Lower lobe of right lung (tissue), 2 donors: ENCODE results near the gene CSNK1G2. TPM values are rescaled to one million over a fixed set of nuclear protein-coding genes. Genes with fewer than 3 reads are reported as not detected.

ENCODE experiments used
- ATAC-seq, 2 donors: fragments of 200-7000 bp; cut with Tn5 transposase; one replicate each; pipeline ENCODE4 v1.9.1; 2020 to 2022; ENCODE audit warnings: mild to moderate bottlenecking in 2 of 2, moderate library complexity in 2 of 2
- DNase-seq: peaks from one replicate; pipeline ENCODE4 v3.0.0-alpha.2; 2020
- H3K27ac ChIP-seq: fragments of 200-600 bp; one replicate; pipeline ENCODE4 v1.8.0; 2022
- H3K27me3 ChIP-seq: fragments of 200-600 bp; one replicate; pipeline ENCODE4 v1.8.0; 2022; ENCODE audit warnings: low read depth
- H3K36me3 ChIP-seq: fragments of 200-600 bp; one replicate; pipeline ENCODE4 v1.8.0; 2022; ENCODE audit warnings: mild to moderate bottlenecking
- H3K4me1 ChIP-seq: fragments of 200-600 bp; one replicate; pipeline ENCODE4 v1.8.0; 2022
- H3K4me3 ChIP-seq: fragments of 200-600 bp; one replicate; pipeline ENCODE4 v1.8.0; 2022; ENCODE audit warnings: mild to moderate bottlenecking
- H3K9me3 ChIP-seq: fragments of 200-600 bp; one replicate; pipeline ENCODE4 v1.8.0; 2022
- intact Hi-C: fragments of 100-400 bp; cut with DNase I; formaldehyde crosslinking; loops from one replicate; pipeline ENCODE4 v1.11.0; 2022
- total RNA-seq: library from RNA; stranded (reverse); fragmentation: NEBNext Ultra II Directional; extraction: Animal tissue kit (Norgen Biotek cat#: 25700); gene quantifications from one replicate; pipeline ENCODE4 v1.2.1, GENCODE V29; 2021
- TF ChIP-seq, protein P1 (sequence below): fragments of 200-600 bp; IDR thresholded peaks from one replicate; pipeline ENCODE4 v1.8.0; 2022; ENCODE audit warnings: antibody characterized with exemption, mild to moderate bottlenecking
- donor health status: DM: no; HTN: yes; CAD: no; lungs with severe emphysema.

The CSNK1G2 gene
- total RNA-seq, 1 donor from 2014 or later, result 55.4 TPM

GRCh38 chr19:1908364-1908678 lies 32.7 kb upstream of the CSNK1G2 start:
- intact Hi-C loops, result no loop called here
- Histone ChIP-seq H3K4me1 (peaks cover 63% of the 10 kb centered on the region), H3K36me3 (peaks cover 13% of the 10 kb centered on the region), H3K27ac (peak overlapping the region; percentile 53), H3K27me3 (no peaks in the 10 kb centered on the region), H3K4me3 (peak overlapping the region; percentile 21), H3K9me3 (no peaks in the 10 kb centered on the region)
- DNase-seq, result peak; percentile 57
- no peak for ATAC-seq
- TF ChIP-seq, protein P1, sequence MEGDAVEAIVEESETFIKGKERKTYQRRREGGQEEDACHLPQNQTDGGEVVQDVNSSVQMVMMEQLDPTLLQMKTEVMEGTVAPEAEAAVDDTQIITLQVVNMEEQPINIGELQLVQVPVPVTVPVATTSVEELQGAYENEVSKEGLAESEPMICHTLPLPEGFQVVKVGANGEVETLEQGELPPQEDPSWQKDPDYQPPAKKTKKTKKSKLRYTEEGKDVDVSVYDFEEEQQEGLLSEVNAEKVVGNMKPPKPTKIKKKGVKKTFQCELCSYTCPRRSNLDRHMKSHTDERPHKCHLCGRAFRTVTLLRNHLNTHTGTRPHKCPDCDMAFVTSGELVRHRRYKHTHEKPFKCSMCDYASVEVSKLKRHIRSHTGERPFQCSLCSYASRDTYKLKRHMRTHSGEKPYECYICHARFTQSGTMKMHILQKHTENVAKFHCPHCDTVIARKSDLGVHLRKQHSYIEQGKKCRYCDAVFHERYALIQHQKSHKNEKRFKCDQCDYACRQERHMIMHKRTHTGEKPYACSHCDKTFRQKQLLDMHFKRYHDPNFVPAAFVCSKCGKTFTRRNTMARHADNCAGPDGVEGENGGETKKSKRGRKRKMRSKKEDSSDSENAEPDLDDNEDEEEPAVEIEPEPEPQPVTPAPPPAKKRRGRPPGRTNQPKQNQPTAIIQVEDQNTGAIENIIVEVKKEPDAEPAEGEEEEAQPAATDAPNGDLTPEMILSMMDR, result no peak

DNA sequence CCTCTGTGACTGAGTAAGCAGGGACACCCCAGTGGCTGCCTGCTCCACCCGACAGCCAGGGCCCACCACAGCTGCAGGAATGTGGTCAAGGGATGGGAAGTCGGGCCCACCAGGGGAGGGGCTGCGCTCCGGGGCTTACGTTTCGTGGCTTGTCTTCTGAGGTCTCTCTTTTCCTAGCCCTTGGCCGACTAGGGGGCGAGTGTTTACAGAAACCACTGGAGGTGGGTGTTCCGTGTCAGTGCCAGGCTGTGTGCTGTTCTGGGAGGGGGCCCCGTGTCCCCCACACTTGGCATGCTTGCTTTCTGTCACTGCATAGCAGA lies 31.3 kb upstream of the CSNK1G2 start:
- peaks cover 51% of the 10 kb centered on the region for H3K4me1 ChIP-seq
- TF ChIP-seq, protein P1, result no peak

GRCh38 chr19:1910177-1910576 lies 30.8 kb upstream of the CSNK1G2 start:
- TF ChIP-seq, protein P1, result no peak
- no peak overlapping the region for H3K27ac ChIP-seq
- H3K4me1 ChIP-seq, result peaks cover 48% of the 10 kb centered on the region
- peak; percentile 48 for DNase-seq
- peaks cover 27% of the 10 kb centered on the region for H3K36me3 ChIP-seq
- H3K9me3 ChIP-seq, result no peaks in the 10 kb centered on the region
- H3K27me3 ChIP-seq, result no peaks in the 10 kb centered on the region
- no peak overlapping the region for H3K4me3 ChIP-seq
- intact Hi-C loops, result no loop called here
- ATAC-seq, result peak in 1 of 2 donors; percentile 17

More for the DNA sequence above, 31.3 kb upstream of the CSNK1G2 start:
- Histone ChIP-seq H3K36me3 (peaks cover 22% of the 10 kb centered on the region), H3K4me3 (no peak overlapping the region), H3K9me3 (no peaks in the 10 kb centered on the region), H3K27me3 (no peaks in the 10 kb centered on the region), H3K27ac (no peak overlapping the region)
- no peak for DNase-seq
- ATAC-seq, result no peak
- intact Hi-C loops, result no loop called here

GRCh38 chr19:1911098-1911497 lies 29.9 kb upstream of the CSNK1G2 start:
- ATAC-seq (no peak), DNase-seq (no peak)
- Histone ChIP-seq H3K4me1 (peaks cover 43% of the 10 kb centered on the region), H3K36me3 (peaks cover 28% of the 10 kb centered on the region), H3K9me3 (no peaks in the 10 kb centered on the region), H3K27me3 (no peaks in the 10 kb centered on the region), H3K27ac (no peak overlapping the region), H3K4me3 (no peak overlapping the region)
- TF ChIP-seq, protein P1, result no peak
- intact Hi-C loops, result no loop called here

DNA sequence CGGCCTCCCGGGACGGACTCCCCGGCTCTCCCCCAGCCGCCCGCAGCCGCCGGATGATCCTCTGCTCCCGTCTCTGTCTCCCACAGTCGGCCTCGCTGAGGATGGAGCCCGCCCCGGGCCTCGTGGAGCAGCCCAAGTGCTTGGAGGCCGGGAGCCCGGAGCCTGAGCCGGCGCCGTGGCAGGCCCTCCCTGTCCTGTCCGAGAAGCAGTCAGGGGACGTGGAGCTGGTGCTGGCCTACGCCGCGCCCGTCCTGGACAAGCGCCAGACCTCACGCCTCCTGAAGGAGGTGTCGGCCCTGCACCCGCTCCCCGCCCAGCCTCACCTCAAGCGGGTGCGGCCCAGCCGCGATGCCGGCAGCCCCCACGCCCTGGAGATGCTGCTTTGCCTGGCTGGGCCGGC lies 29.0 kb upstream of the CSNK1G2 start:
- DNase-seq, result no peak
- H3K27me3 ChIP-seq, result no peaks in the 10 kb centered on the region
- no peak overlapping the region for H3K27ac ChIP-seq
- TF ChIP-seq, protein P1, result no peak
- H3K4me3 ChIP-seq, result no peak overlapping the region
- H3K9me3 ChIP-seq, result no peaks in the 10 kb centered on the region
- peaks cover 36% of the 10 kb centered on the region for H3K4me1 ChIP-seq
- intact Hi-C loops, result no loop called here
- no peak for ATAC-seq
- peaks cover 31% of the 10 kb centered on the region for H3K36me3 ChIP-seq
